ENCODE results near the gene LY6G6F. TPM values are rescaled to one million over a fixed set of nuclear protein-coding genes. Genes with fewer than 3 reads are reported as not detected.

The LY6G6F gene
- polyA plus RNA-seq, 1 of the 3 experiments (the other 2 are of a cell fraction): not detected

DNA sequence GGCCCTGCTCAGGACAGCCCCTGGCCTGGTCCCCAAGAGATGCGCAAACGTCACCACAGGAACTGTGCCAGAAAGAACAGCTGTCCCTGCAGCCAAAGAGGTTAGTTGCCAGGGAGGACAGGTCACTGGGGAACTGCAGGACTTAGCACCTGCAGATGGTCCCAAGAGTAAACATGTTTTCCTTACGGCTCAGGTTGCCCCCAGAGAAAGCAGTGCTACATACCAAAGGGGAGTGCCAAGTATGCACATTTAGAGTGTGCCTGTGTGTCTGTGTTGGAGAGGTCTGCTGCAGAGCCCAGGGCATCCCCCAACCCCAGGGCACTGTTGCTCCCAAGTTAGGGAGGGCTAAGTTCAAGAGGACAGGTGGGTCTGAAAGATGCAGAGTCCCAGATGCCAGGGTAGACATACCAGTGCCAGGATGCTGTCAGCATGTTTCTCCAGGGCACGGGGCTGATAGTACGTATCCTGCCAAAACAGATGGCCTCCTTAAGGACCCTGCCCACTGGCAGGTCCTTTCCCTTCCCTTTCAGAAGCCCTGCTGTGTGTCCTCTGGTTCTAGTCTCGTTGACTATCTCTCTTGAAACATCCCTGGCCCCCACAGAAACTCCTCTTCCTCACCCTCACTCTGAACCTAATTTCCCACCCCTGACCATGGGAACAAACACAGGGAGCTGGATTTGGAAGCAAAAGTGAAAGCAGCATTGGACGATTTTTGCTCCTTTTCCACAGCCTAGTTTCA, 4.8 kb upstream of the LY6G6F start (continued):
- TF ChIP-seq MAX (IDR thresholded peaks at IDR 0.05; ENCODE audit: low read depth): no peak
- no peak for TF ChIP-seq RXRA (IDR thresholded peaks at IDR 0.05; ENCODE audit: borderline replicate concordance, low read depth)
- no peak for TF ChIP-seq ELF1 (IDR thresholded peaks at IDR 0.05)
- no peak for TF ChIP-seq RFX5 (IDR thresholded peaks at IDR 0.05; ENCODE audit: low read length)
- TF ChIP-seq RAD21 (IDR thresholded peaks at IDR 0.05; ENCODE audit: low read length): no peak
- TF ChIP-seq, protein P1, sequence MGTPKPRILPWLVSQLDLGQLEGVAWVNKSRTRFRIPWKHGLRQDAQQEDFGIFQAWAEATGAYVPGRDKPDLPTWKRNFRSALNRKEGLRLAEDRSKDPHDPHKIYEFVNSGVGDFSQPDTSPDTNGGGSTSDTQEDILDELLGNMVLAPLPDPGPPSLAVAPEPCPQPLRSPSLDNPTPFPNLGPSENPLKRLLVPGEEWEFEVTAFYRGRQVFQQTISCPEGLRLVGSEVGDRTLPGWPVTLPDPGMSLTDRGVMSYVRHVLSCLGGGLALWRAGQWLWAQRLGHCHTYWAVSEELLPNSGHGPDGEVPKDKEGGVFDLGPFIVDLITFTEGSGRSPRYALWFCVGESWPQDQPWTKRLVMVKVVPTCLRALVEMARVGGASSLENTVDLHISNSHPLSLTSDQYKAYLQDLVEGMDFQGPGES (IDR thresholded peaks at IDR 0.05; ENCODE audit: low read depth, low read length): no peak

- POLR2A ChIA-PET: interaction anchor here (1.0 to 1.8 kb wide), 5 partner anchors 8 to 128 kb away, joined by 3 to 7 read pairs (median 4); partner anchors contain the start of genes HSPA1B and VARS1
- H2AFZ ChIP-seq (ENCODE audit: low read depth): peak overlapping the region; percentile 91
- no peaks in the 10 kb centered on the region for H3K27me3 ChIP-seq (ENCODE audit: insufficient read depth)
- no peak for DNase-seq
- H3K36me3 ChIP-seq (replicated peaks in 1 of 2; ENCODE audit: control insufficient read depth in 1 of 2, insufficient read depth in 2 of 2, low read length in 1 of 2): peaks cover 0 to 17% of the 10 kb centered on the region in 2 experiments
- peaks cover 36% of the 10 kb centered on the region for H3K79me2 ChIP-seq (ENCODE audit: insufficient read depth)
- TF ChIP-seq NFIC (IDR thresholded peaks at IDR 0.05; ENCODE audit: borderline replicate concordance) (no peak), EP300 (IDR thresholded peaks at IDR 0.05; ENCODE audit: borderline replicate concordance in 1 of 2, low read depth in 1 of 2, low read length in 1 of 2) (no peak), MAX (IDR thresholded peaks at IDR 0.05; ENCODE audit: low read depth) (no peak), GATA2 (CRISPR knock-in tag; IDR thresholded peaks at IDR 0.05) (no peak), USF1 (IDR thresholded peaks at IDR 0.05; ENCODE audit: borderline replicate concordance, low read depth) (no peak), MXI1 (IDR thresholded peaks at IDR 0.05; ENCODE audit: low read depth, low read length) (no peak), YY1 (IDR thresholded peaks at IDR 0.05; ENCODE audit: low read depth) (no peak), FOXJ3 (CRISPR knock-in tag; IDR thresholded peaks at IDR 0.05) (no peak), CHD2 (IDR thresholded peaks at IDR 0.05; ENCODE audit: low read length, partially characterized antibody) (no peak), PBX3 (IDR thresholded peaks at IDR 0.05) (no peak)
- TF ChIP-seq, protein P2, sequence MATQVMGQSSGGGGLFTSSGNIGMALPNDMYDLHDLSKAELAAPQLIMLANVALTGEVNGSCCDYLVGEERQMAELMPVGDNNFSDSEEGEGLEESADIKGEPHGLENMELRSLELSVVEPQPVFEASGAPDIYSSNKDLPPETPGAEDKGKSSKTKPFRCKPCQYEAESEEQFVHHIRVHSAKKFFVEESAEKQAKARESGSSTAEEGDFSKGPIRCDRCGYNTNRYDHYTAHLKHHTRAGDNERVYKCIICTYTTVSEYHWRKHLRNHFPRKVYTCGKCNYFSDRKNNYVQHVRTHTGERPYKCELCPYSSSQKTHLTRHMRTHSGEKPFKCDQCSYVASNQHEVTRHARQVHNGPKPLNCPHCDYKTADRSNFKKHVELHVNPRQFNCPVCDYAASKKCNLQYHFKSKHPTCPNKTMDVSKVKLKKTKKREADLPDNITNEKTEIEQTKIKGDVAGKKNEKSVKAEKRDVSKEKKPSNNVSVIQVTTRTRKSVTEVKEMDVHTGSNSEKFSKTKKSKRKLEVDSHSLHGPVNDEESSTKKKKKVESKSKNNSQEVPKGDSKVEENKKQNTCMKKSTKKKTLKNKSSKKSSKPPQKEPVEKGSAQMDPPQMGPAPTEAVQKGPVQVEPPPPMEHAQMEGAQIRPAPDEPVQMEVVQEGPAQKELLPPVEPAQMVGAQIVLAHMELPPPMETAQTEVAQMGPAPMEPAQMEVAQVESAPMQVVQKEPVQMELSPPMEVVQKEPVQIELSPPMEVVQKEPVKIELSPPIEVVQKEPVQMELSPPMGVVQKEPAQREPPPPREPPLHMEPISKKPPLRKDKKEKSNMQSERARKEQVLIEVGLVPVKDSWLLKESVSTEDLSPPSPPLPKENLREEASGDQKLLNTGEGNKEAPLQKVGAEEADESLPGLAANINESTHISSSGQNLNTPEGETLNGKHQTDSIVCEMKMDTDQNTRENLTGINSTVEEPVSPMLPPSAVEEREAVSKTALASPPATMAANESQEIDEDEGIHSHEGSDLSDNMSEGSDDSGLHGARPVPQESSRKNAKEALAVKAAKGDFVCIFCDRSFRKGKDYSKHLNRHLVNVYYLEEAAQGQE (IDR thresholded peaks at IDR 0.05; ENCODE audit: low read depth, low read length): no peak
- peak overlapping the region; percentile 95 for H3K9ac ChIP-seq
- no peaks in the 10 kb centered on the region for H4K20me1 ChIP-seq (ENCODE audit: insufficient read depth)
- CTCF ChIA-PET: interaction anchor here (0.7 to 1.7 kb wide), 4 partner anchors 10 to 126 kb away, joined by 3 to 5 read pairs (median 4); partner anchors contain the start of gene MSH5
- H3K4me2 ChIP-seq: peak overlapping the region; percentile 97
- peak overlapping the region; percentile 81 to 98 for H3K4me3 ChIP-seq (ENCODE audit: low read depth in 2 of 2, low read length in 1 of 2)
- WGBS (ENCODE audit: low lambda C conversion rate): 2% methylated on average over 10 of the region's 10 CpGs
- H3K9me3 ChIP-seq: no peaks in the 10 kb centered on the region
- H3F3A ChIP-seq (replicated peaks; ENCODE audit: insufficient read depth): peaks cover 12% of the 10 kb centered on the region
- H3K9me2 ChIP-seq: no peaks in the 10 kb centered on the region
- H3K4me1 ChIP-seq (ENCODE audit: control insufficient read depth in 1 of 2, insufficient read depth in 2 of 2, low read depth in 1 of 2, low read length in 1 of 2): peaks cover 0 to 15% of the 10 kb centered on the region in 2 experiments; a peak in 2 of 4 replicates
- peak overlapping the region; percentile 87 to 89 for H3K27ac ChIP-seq (ENCODE audit: low read depth in 2 of 2, low read length in 1 of 2)
Measured at GRCh38 chr6:31702405-31702818, 4.3 kb upstream of the LY6G6F start.
